HepG2 (cell line): ENCODE measurements around the gene TMEM200A. TPM values are rescaled to one million over a fixed set of nuclear protein-coding genes. Genes with fewer than 3 reads are reported as not detected.
A peak's percentile ranks its signal among the peaks of the same experiment; 100 is the strongest.

Experiments
- ATAC-seq: fragments of 200-7000 bp; cut with Tn5 transposase; 3 replicates; pipeline ENCODE4 v1.9.1; 2020; ENCODE audit warnings: mild to moderate bottlenecking, moderate library complexity
- BruUV-seq: library from RNA; stranded (reverse); fragments of 400-500 nt; replicated peaks from 2 replicates; lab custom pipeline; 2021; lab: Mats Ljungman, UMichigan
- CTCF ChIA-PET: fragments of 300-600 bp; formaldehyde crosslinking; extraction: SDS; loops from one replicate; lab custom pipeline; 2021; ENCODE audit warnings: low total read pairs, inconsistent platforms, low intra/inter-chr PET ratio; lab: Yijun Ruan, JAX
- POLR2A ChIA-PET: fragments of 350-600 bp; sonication (Branson Sonifier 250); formaldehyde crosslinking; loops from one replicate; lab custom pipeline; 2020; ENCODE audit warnings: antibody characterized with exemption, inconsistent platforms; lab: Yijun Ruan, JAX
- DNase-seq: peaks from one replicate; pipeline ENCODE4 v3.0.0-alpha.2; 2015; ENCODE audit warnings: low spot score
- FAIRE-seq: peaks from 3 replicates; lab custom pipeline; 2011; peaks lifted over from hg19 to GRCh38; lab: Jason Lieb, UNC
- H2AFZ ChIP-seq: one replicate; pipeline ENCODE4 v1.6.1; 2011; ENCODE audit warnings: low read length, inconsistent platforms
- H3K27ac ChIP-seq: fragments of 300-600 bp; 3 replicates; pipeline ENCODE4 v1.8.0; 2011; ENCODE audit warnings: mixed run types, mild to moderate bottlenecking, mixed read lengths, low read length, inconsistent platforms; ENCODE audit not compliant: insufficient read depth; ENCODE audit errors: extremely low read length
- H3K27me3 ChIP-seq, 2 experiments: fragments of 200-600 bp in 1 of 2; 2 replicates in 1 of 2; 3 replicates in 1 of 2; pipeline versions ENCODE4 v1.6.0 to v1.8.0; 2011; ENCODE audit warnings: low read length in 2 of 2, mild to moderate bottlenecking in 2 of 2, moderate library complexity in 2 of 2, inconsistent platforms in 1 of 2; ENCODE audit not compliant: insufficient read depth in 2 of 2, control insufficient read depth in 1 of 2
- H3K36me3 ChIP-seq, 2 experiments: fragments of 200-600 bp in 1 of 2; replicated peaks in 1 of 2; 2 replicates in 1 of 2; 3 replicates in 1 of 2; pipeline versions ENCODE4 v1.5.1 to v1.8.0; 2011; ENCODE audit warnings: low read length in 2 of 2, inconsistent platforms in 1 of 2; ENCODE audit not compliant: insufficient read depth in 2 of 2, control insufficient read depth in 1 of 2
- H3K4me1 ChIP-seq: 2 replicates; pipeline ENCODE4 v1.5.1; 2012; ENCODE audit warnings: low read length, inconsistent platforms; ENCODE audit not compliant: insufficient read depth
- H3K4me2 ChIP-seq: 2 replicates; pipeline ENCODE4 v1.6.0; 2011; ENCODE audit warnings: low read depth, low read length, inconsistent platforms
- H3K4me3 ChIP-seq, 3 experiments: fragments of 200-600 bp in 1 of 3; sonication (generic), shearing (Covaris generic) in 1 of 3; replicated peaks in 1 of 3; 2 replicates each; pipeline ENCODE4 v1.5.1; 2011 to 2016; ENCODE audit warnings: low read length in 3 of 3, inconsistent platforms in 2 of 3, low read depth in 2 of 3, mild to moderate bottlenecking in 2 of 3, control low read depth in 1 of 3, mixed read lengths in 1 of 3; ENCODE audit not compliant: insufficient read depth in 1 of 3
- H3K79me2 ChIP-seq: one replicate; pipeline ENCODE4 v1.6.1; 2011; ENCODE audit warnings: low read length, inconsistent platforms; ENCODE audit not compliant: insufficient read depth
- H3K9ac ChIP-seq: 2 replicates; pipeline ENCODE4 v1.6.0; 2011; ENCODE audit warnings: mild to moderate bottlenecking, low read depth, low read length, inconsistent platforms; ENCODE audit not compliant: insufficient read depth
- H3K9me3 ChIP-seq: 2 replicates; pipeline ENCODE4 v1.5.1; 2012; ENCODE audit warnings: mild to moderate bottlenecking, low read length
- H4K20me1 ChIP-seq: 2 replicates; pipeline ENCODE4 v1.6.0; 2011; ENCODE audit warnings: inconsistent platforms, mild to moderate bottlenecking, low read length, moderate library complexity; ENCODE audit not compliant: insufficient read depth
- CEBPB ChIP-seq: IDR thresholded peaks from 2 replicates; pipeline ENCODE4 v1.6.1; 2011; ENCODE audit warnings: low read depth, low read length, improper control_type of control experiment, borderline replicate concordance
- MTF1 ChIP-seq: sonication (generic); formaldehyde crosslinking; IDR thresholded peaks from 2 replicates; pipeline ENCODE4 v1.5.0; 2020; ENCODE audit warnings: missing genetic modification reagents
- SNAPC4 ChIP-seq: sonication (generic); formaldehyde crosslinking; IDR thresholded peaks from 2 replicates; pipeline ENCODE4 v1.4.0; 2020; ENCODE audit warnings: mild to moderate bottlenecking, missing genetic modification reagents
- WGBS: methylation state at CpG from one replicate; pipeline ENCODE4 v1.1.6; 2017; ENCODE audit warnings: low lambda C conversion rate; 5-methylcytosine and 5-hydroxymethylcytosine counted together
- in situ Hi-C: cut with HindIII; loops from 2 replicates; pipeline ENCODE4 v1.10.0; 2017; ENCODE audit warnings: low pct_unique_long_range_greater_than_20kb; ENCODE audit not compliant: extremely low pct_ligation_motif_present
- intact Hi-C: fragments of 100-400 bp; cut with micrococcal nuclease; formaldehyde crosslinking; loops from one replicate; pipeline ENCODE4 v1.10.0; 2022; ENCODE audit not compliant: unreplicated experiment
- polyA plus RNA-seq, 8 experiments: library from polyadenylated mRNA; depleted of rRNA in 3 of 8; stranded (reverse) in 7 of 8; unstranded in 1 of 8; fragments of >200 nt; fragmentation: Illumina TruSeq in 4 of 8; extraction: Trizol in 4 of 8; gene quantifications; 2 replicates each; pipeline versions ENCODE4 v1.2.1 to v1.2.3, GENCODE V29; 2011 to 2016; ENCODE audit warnings: low read depth in 4 of 8, missing spikeins in 1 of 8, mixed read lengths in 1 of 8; ENCODE audit not compliant: insufficient read depth in 1 of 8
- total RNA-seq, 5 experiments: library from RNA; depleted of rRNA; stranded (reverse); fragments of >200 nt; fragmentation: Illumina TruSeq; extraction: Trizol; gene quantifications; 2 replicates each; pipeline ENCODE4 v1.2.3, GENCODE V29; 2016; ENCODE audit warnings: low read depth in 1 of 5

Gene TMEM200A
- total and polyA plus RNA-seq, 2 of the 13 experiments (the other 11 are each of a cell fraction or from before 2014, with no cell fraction given) = 0.34 TPM; not detected in 1

GRCh38 chr6:130407032-130407431 is 41.2 kb downstream of the TMEM200A start:
- 33% methylated on average over 3 of the region's 3 CpGs for WGBS
- Histone ChIP-seq H3K79me2 (no peaks in the 10 kb centered on the region), H3K27ac (no peak overlapping the region), H3K9me3 (no peaks in the 10 kb centered on the region), H2AFZ (no peak overlapping the region), H3K9ac (no peak overlapping the region), H3K4me3 (no peak overlapping the region), H3K4me2 (no peak overlapping the region), H3K36me3 (no peaks in the 10 kb centered on the region), H3K4me1 (no peaks in the 10 kb centered on the region), H3K27me3 (no peaks in the 10 kb centered on the region), H4K20me1 (no peaks in the 10 kb centered on the region)
- ATAC-seq (no peak), FAIRE-seq (no peak), DNase-seq (no peak)
- TF ChIP-seq CEBPB (0 out of 2 replicates have a peak, but pooled peaks have one; percentile 39), SNAPC4 (CRISPR knock-in tag) (no peak), MTF1 (CRISPR knock-in tag) (no peak)
- ChIA-PET CTCF (no interaction called here), POLR2A (no interaction called here)
- no TSS peak for BruUV-seq
- intact Hi-C loops = no loop called here
- in situ Hi-C loops = no loop called here
